Medulla oblongata (tissue), 1 donor: ENCODE results near the gene EPHX1.
"Not testable (repeated sequence)": the region's sequence is repeated elsewhere in the genome, so short reads cannot be mapped to it uniquely, and the experiment has no call there.

ENCODE experiments used
- DNase-seq: peaks from one replicate; pipeline ENCODE4 v3.0.0-alpha.2; 2015; ENCODE audit errors: extremely low spot score

The EPHX1 gene

DNA sequence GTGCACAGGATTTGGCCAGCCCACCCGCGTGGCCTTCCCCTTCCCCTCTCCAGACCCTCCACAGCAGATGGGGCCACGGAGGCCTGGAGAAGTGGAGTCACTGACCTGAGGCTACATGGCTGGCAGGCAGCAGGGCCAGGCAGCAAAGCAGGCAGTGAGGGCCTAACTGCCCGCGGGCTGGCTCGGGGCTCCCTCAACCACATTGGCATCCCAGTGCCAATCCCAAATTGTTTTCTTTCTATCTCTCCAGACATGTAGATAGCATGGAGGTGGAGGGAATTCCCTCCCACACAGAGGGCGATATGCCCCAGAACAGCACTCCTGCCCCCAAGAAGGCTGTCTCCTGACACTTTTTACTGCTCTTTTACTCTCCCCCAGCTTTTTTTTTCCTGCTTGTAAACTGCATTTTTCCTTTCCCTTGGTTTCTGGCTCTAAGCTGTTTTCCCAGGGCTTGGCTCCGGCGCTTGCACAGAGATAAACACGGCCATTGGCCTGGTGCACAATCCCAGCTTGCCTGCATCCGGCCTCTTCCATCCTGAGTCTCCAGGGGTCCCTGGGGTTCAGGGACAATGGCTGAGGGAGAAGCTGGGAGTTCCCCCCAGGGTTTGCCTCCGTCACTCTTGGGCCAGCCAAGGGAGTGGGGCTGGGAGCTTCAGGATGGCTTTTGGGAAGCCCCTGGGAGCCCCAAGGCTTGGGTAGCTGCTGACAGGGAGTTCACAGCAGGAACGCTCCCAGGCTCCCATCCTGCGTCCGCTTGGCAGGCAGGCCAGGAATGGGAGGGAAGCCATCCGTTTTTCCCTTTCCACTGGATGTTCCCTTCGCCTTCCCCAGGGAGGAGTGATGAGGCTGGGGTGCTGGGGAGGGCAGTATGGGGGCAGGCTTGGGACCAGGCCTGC is 7.0 kb downstream of the EPHX1 start:
- peak; percentile 47 for DNase-seq

DNA sequence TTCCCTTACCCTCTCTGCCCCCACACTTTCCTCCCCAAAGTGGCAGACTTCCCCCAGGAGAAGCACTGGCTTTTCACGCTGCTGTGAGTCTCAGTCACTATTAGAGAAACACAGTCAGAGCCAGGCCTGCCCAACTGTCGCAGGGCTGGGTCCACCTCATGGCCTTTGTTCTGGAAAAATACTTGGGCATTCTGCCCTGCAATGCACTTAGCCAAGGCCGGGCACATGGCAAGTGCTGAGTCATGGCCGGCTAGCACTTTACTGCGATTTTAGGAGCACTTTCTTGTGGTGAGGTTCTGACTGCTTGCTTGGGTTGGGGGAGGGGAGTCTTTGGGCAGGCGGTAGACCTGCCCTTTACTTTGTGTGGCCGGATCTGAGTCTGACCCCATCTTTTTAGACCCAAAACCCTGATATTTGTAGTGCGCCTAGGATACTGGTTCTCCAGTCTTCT is 7.7 kb downstream of the EPHX1 start:
- peak; percentile 94 for DNase-seq

DNA sequence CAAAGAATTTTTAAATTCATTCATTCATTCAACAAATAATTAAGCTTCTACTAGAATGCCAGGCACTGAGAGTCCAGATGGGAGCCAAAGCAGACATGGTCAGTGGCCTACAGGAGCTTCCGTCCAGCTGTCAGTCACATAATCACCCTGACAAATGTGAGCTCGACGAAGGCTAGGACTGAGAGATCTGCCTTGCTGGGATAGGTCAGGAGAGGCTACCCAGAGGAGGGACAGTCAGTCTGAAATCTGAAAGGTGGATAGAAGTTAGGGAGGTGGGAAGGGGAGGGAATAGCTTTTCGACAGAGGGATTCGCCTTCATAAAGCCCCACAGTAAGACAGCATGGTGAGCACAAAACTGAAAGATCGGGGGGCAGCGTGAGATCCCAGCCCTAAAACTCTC is 8.3 kb downstream of the EPHX1 start:
- DNase-seq = no peak

DNA sequence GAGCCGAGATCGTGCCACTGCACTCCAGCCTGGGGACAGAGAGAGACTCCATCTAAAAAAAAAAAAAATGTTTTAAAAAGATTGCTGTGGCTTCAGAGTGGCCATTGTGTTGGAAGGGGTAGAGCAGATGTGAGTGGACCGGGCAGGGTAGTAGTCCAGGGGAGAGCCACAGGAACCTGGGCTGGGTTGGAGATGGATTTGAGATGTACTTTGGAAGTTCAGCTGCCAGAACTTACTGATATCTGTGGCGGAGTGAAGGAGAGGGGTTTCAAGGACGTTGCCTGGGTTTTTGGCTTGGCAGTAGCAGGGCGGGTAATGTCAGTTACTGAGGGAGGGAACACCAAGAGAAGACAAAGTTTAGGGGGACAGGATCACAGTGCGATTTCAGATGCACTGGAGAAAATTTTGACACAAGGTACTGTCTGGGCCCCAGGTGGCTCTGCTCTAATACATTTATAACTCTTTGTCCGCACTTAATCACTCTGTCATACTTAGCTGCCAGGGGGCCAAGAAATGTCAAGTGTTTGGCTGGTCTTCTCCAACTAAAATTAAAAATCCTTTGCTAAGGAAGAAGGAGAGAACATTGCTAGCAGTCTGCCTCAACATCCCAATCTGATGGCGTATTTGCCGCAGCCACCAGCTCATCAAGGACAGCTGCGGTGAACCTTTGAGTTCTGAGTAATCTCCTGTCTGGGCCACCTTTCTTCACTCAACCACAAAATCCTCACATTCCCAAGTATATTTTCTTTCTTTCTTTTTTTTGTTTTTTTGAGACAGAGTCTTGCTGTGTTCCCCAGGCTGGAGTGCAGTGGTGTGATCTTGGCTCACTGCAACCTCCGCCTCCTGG is 9.6 kb downstream of the EPHX1 start:
- no peak for DNase-seq

DNA sequence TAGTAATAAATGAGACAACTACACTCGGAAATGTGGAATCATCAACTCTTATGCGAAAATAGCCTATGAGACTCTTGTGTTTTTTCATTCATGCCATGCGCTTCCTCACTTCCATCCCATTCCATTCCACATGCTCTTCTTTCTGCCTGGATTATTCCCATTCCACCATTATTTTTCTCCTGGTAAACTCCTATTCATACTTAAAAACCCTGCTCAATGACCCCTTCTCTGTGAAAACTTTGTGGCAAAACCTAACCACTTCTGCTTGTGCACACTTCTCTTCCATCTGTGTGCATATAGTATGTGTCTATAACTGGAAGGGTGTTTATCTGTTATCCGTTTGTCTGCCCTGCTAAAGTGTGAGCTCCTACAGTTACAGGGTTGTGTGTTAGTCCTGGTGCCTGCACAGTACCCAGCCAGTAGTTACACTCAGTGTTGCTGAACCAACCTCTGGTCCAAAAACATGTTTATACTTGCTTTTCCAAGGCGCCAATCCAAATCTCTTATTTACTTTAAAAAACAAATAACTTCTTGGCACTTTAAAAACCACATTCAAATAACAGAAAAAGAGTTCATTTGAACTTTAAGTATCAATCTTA is 10.7 kb downstream of the EPHX1 start:
- no peak for DNase-seq

DNA sequence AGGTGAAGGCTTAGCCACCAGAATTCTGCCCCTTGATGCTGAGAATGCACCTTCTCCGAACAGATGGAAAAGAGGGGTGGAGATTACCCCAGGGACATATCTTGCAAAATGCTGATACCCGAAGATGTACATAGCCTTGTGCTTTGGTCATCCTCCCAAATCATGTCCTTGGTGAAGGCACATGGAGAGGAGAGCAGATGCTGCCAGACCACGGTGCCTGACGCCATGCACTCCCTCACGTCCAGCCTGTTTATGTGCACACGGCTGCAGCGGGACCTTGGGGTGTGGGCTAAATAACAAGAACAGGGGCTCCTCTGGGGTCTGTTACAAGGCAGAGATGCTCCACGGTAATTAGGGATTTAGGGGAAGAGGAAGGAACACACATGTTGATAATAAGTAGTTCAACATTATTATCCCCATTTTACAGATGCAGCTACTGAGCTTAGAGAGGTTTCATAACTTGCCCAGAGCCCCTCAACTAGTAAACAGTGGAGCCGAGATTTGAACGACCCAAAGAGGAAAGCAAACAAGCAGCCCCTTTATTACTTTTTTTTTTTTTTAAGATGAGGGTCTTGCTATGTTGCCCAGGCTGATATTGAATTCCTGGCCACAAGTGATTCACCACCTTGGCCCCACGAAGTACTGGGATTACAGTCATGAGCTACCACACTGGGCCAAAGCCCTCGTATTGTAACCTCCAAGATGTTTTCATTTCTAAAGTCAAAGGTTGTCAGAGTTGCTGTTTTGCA is 12.9 kb downstream of the EPHX1 start:
- no peak for DNase-seq

DNA sequence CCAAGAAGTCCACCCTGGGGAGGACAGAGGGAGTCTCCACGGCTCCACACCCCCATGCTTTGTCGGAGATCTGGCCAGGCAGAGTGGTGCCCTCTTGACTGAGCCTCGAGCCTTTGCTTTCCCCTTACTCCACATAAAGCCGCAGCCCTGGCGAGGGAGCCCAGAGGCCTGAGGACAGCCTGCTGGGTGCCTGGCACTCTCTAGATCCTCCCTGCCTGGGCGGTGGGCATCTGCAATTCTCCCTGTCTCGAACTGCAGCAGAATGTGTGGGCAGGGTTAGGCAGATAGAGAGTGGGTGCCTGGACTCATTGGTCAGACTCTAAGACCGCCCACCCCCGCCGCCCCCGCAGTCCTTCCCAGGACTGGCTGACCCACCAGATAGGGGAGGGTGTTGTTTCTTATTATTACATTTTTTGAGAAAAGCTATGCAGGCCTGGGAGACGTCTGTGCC is 13.9 kb downstream of the EPHX1 start:
- no peak for DNase-seq

DNA sequence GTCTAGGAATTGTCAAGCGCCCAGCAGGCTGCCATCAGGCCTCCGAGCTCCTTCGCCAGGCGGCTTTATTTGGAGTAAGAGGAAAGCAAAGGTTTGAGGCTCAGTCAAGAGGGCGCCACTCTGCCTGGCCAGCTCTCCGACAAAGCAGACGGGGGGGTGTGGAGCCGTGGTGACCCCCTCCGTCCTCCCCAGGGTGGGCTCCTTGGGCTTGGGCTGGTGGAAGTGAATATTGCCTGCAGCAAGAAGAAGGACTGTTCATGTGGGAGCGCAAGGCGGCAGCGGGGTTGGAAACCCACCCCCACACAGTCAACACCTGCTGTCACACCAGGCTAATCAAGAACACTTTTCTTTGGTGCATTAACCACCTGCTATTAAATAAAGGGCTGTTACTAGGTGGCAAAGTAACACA is 14.6 kb downstream of the EPHX1 start:
- DNase-seq = no peak

DNA sequence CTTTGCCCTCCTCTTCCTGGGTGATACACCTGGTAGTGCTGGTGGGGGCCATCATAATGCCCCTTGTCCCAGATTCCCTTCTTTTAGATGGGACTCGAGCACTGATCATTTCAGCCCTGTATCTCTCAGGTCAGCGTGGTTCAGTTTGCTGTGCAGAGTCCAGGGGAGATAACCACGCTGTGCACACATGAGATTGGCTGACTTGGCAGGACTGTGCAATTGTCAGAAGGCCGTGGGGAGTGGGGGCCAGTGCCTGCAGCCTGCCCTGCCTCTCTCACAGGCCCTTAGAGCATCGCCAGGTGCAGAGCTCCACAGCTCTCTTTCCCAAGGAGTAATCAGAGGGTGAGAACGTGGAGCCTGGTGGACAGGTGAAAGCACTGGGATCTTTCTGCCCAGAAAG is 15.2 kb downstream of the EPHX1 start:
- DNase-seq = no peak

DNA sequence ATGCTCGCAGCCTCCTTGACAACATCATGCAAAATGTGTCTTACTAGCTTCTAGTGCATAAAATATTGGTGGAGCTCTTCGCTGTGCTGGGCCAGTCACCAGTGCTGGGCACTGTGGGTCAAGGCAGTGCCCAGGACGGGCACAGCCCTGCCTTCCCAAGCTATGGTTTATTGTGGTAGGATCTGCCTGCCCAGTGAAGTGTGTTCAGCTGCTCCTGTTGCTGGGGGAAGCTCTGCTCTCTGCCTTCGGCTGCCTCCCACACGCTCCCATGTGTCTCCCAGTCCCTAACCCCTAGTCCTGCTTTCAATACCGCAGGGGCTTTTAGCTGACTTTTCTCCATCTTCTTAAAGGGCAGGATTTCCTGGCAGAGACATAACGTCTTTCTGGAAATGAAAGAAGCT is 15.7 kb downstream of the EPHX1 start:
- DNase-seq = peak; percentile 48

DNA sequence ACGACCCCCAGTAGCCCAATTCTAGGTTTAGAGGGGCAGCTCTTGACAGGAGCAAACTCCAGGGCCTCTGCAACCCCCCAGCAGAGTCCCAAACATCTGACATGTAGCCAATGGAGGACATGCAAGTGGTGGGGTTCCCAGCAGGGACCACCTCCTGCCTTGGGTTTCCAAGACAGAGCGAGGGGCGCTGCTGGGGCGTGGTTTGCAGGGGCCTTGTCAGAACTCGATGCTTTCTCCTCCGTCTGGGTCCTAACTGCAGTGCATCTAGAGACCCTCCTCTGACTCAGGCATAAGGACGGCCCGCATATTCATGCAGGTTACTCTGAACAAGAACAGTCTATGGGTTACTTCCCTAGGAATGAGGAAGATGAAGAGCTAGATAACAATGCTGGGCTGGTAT is 17.2 kb downstream of the EPHX1 start:
- no peak for DNase-seq

DNA sequence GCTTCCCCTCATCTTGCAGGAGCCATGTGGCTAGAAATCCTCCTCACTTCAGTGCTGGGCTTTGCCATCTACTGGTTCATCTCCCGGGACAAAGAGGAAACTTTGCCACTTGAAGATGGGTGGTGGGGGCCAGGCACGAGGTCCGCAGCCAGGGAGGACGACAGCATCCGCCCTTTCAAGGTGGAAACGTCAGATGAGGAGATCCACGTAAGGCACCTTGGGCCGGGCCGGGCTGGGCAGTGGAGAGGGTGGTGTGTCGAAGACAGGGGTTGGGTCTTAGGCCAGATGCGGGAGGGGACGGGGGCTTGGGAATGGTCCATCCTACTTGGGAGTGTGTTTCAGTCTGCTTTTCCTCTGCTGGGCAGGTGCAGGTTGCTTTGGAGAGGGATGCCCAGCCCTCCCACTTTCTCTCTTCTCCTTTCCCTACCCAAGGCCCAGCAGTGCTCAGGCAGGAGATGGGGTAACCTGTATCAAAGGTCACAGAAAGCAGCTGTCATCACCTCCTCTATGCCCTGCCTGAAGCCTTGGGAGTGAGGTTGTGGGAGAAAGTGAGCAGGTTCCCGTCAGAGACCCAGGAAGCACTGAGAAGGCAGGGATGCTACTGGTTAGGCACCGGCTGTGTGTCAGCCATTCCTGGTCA is 18.9 kb downstream of the EPHX1 start:
- no peak for DNase-seq

DNA sequence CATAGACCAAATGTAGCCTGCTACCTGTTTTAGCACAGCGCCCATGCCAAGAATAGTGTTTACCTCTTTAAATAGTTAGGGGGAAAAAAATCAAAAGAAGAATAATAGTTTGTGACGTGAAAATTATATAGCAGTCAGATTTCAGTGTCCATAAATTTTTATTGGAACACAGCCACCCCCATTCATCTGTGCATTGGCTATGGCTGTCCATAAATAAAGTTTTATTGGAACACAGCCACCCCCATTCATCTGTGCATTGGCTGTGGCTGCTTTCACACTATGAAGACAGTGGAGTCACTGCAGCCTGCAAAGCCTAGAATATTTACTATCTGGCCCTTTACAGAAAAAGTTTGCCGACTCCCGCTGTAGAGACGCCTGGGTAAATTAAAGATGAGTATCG is 20.9 kb downstream of the EPHX1 start:
- no peak for DNase-seq

DNA sequence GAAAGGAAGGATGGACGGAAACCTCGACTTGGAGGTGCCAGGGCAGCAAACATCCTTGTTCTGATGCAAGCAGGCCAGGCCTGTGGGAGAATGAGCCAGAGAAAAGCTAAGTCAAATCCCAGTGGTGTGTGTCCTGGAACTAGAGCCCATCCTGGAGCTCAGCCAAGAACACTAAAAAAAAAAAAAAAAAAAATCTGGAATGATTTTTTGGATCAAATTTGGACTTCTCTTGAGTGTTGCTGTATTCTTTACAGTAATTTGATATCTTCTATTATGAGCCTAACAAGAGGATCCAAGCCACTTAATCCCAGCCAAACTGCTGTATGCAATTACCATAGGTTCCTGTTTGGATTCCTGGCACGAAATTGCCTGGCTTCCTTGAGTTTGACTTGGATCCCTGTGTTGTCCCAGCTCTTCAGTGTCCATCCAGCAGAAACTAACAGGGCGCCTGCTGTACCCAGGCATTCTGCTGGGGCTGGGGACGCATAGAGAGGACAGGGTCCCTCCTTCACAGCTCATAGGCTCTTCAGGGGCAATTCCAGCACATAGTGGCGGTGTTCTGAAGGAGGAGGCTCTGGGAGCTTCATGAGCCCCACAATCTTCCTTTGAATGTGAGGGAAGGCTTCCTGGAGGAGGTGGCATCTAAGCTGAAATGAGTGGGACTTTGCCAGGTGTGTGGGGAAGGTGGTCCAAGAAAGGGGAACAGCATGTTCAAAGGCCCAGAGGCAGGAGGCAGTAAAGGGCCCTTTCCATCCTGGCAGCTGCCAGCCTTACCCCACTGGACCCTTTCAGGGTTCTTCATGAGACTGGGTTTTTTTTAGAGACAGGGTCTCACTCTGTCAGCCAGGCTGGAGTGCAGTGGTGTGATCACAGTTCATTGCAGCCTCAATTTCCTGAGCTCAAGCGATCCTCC is 24.7 kb downstream of the EPHX1 start:
- DNase-seq = peak; percentile 67

DNA sequence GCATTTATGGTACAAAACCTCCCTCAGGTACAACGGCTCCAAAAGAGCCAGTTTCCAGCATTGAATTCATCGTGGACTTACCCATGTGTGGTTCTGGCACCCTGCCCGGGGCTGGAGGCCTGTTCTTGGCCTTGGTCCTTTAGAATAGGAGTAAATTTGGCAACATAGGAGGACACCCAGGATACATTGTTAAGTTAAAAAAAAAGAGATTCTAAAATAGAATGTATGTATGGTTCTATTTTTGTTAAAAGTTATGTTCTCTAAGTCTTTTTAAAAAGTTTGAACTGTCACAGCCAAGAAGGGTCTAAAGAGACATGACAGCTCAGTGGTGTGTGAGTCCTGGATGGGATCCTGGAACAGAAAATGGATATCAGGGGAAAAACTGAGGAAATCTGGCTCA is 25.9 kb downstream of the EPHX1 start:
- no peak for DNase-seq

DNA sequence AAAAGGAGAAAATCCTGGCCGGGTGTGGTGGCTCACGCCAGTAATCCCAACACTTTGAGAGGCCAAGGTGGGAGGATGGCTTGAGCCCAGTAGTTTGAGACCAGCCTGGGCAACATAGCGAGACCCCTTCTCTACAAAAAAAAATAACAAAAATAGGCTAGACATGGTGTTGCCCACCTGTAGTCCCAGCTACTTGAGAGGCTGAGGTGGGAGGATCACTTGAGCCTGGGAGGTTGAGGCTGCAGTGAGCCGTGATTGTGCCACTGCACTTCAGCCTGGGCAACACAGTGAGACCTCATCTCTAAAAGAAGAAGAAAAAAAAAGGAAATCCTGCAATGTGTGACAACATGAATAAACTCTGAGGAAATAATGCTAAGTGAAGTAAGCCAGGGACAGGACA is 26.4 kb downstream of the EPHX1 start:
- DNase-seq = not testable (repeated sequence)

DNA sequence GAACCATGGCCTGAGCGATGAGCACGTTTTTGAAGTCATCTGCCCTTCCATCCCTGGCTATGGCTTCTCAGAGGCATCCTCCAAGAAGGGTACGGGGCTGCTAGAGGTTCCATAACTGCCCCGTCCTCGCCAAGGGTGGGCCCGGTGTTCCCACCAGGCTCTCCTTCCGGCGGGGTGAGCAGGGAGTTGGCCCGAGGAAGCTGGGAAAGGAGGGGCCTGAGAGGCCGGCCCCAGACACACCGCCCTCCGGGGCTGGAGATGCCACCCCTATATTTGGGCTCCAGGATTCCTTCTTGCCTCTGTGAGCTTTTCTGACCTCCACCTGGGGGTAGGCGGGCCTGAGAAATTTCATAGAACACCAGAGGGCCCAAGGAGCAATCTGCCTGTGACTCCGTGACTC is 28.9 kb downstream of the EPHX1 start:
- DNase-seq = no peak

DNA sequence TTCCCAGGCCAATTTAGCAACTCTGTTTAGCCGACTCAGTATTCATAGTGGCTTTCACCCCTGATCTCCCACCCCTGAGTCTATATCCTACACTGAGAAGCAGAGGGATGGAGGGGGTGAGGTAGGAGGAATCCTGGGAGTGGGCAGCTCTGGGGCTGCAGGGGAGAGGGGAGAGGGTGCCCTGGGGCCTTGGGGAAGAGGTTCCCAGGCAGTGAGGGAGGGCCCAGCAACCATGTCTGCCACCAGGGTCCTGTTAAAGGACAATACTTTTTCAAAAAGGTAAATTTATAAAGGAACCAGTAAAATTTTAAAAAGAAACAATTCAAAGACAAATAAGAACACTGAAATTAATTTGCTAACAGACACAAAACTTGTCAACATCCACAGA is 30.3 kb downstream of the EPHX1 start:
- DNase-seq = no peak

DNA sequence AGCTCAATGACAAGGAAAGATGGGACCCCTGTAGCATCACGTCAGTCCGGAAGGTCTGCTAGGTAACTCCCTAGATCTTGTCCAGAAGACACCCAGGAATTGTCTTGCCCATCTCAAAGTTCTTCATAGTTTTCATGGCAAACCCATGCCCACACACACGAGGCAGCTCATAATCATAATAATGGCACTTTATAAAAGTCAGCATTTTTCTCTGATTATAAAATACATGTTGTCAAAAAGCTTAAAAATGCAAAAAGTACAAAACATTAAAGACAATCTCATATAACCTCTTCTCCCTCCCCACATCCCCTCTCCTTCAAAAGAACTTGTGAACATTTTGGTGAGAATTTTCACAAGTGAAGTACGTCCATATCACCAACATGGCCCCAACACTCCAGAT is 30.8 kb downstream of the EPHX1 start:
- DNase-seq = no peak

DNA sequence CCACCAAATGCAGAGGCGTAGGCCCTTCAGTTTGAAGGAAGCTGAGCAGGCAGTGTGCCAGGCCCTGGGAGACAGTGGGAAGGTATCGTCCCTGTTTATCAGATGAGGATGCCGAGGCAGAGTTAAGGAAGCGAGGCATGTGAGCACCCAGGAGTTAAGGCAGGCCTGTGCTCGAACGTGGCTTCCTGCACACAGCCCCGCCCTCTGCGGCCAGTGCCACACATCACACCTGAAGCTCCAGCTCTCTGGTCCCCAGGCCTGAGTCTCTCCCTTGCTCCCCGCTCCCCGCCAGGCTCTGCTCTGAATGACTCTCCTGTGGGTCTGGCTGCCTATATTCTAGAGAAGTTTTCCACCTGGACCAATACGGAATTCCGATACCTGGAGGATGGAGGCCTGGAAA is 32.1 kb downstream of the EPHX1 start:
- DNase-seq = no peak
